ENCODE results near the gene AFF3.

DNA sequence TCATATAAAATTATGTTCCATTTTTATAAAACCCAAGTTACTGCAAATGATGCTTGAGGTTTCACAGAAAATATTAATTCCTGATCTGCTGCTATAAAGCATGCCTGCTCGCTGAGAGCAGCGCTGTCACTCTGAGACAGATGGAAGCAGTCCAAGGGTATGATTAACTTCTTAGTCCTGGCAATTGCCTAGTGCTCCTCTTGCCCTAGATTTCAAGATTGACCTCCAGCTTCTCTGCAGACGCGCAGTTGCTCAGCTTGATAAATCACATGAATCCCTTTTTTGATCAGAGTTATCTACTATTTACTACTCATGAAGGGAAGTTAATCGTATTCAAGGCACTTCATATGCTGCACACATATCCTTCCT is 498.0 kb downstream of the AFF3 start:
- TF ChIP-seq ZNF8 (CRISPR knock-in tag; IDR thresholded peaks at IDR 0.05) (no peak), ZC3H10 (CRISPR knock-in tag; IDR thresholded peaks at IDR 0.05) (peak; percentile 63; the same call in 1 of the 2 replicates), PPARA (CRISPR knock-in tag; IDR thresholded peaks at IDR 0.05; ENCODE audit: borderline replicate concordance) (no peak), GLIS3 (CRISPR knock-in tag; IDR thresholded peaks at IDR 0.05) (no peak), SNAI2 (CRISPR knock-in tag; IDR thresholded peaks at IDR 0.05) (no peak), ZFP3 (CRISPR knock-in tag; IDR thresholded peaks at IDR 0.05) (no peak), CSRNP3 (CRISPR knock-in tag; IDR thresholded peaks at IDR 0.05) (no peak), ZFP30 (CRISPR knock-in tag; IDR thresholded peaks at IDR 0.05) (no peak), ISL1 (CRISPR knock-in tag; IDR thresholded peaks at IDR 0.05) (peak; percentile 76)

Data from SK-N-SH treated with all-trans-retinoic acid at 6 μM for 48 hours (cell line).